Endodermal cell (in vitro differentiated cells): ENCODE data around the gene CD300H. TPM values are rescaled to one million over a fixed set of nuclear protein-coding genes. Genes with fewer than 3 reads are reported as not detected.

Source experiments
- DNase-seq: peaks from one replicate; pipeline ENCODE4 v3.0.0-alpha.2; 2017
- H3K27ac ChIP-seq: 2 replicates; pipeline ENCODE4 v1.5.1; 2013; ENCODE audit warnings: mild to moderate bottlenecking, low read depth, low read length, moderate library complexity
- H3K27me3 ChIP-seq: 2 replicates; pipeline ENCODE4 v1.6.1; 2013; ENCODE audit warnings: mild to moderate bottlenecking, low read length, moderate library complexity; ENCODE audit not compliant: insufficient read depth, control insufficient read depth, poor library complexity, severe bottlenecking
- H3K36me3 ChIP-seq: 2 replicates; pipeline ENCODE4 v1.7.0; 2013; ENCODE audit warnings: mild to moderate bottlenecking, low read length, moderate library complexity; ENCODE audit not compliant: control insufficient read depth, insufficient read depth
- H3K4me1 ChIP-seq: one replicate; pipeline ENCODE4 v1.7.0; 2013; ENCODE audit warnings: low read length; ENCODE audit not compliant: control insufficient read depth, insufficient read depth
- H3K4me3 ChIP-seq: 2 replicates; pipeline ENCODE4 v1.5.1; 2013; ENCODE audit warnings: mild to moderate bottlenecking, low read length, moderate library complexity
- H3K9ac ChIP-seq: 2 replicates; pipeline ENCODE4 v1.6.1; 2013; ENCODE audit warnings: mild to moderate bottlenecking, low read length, moderate library complexity; ENCODE audit not compliant: poor library complexity, severe bottlenecking; ENCODE audit errors: extremely low read depth
- H3K9me3 ChIP-seq: 2 replicates; pipeline ENCODE4 v1.6.1; 2013; ENCODE audit warnings: mild to moderate bottlenecking, low read length, moderate library complexity; ENCODE audit not compliant: control insufficient read depth
- H3K27ac Mint-ChIP-seq: 2 replicates; pipeline ENCODE4 v1.8.0; 2020; ENCODE audit warnings: mixed read lengths
- H3K27me3 Mint-ChIP-seq: 2 replicates; pipeline ENCODE4 v1.8.0; 2021; ENCODE audit warnings: mild to moderate bottlenecking, mixed read lengths; ENCODE audit not compliant: insufficient read depth
- H3K36me3 Mint-ChIP-seq: 2 replicates; pipeline ENCODE4 v1.8.0; 2020; ENCODE audit warnings: low read depth, mixed read lengths
- H3K4me1 Mint-ChIP-seq: 2 replicates; pipeline ENCODE4 v1.8.0; 2020; ENCODE audit warnings: mixed read lengths
- H3K4me3 Mint-ChIP-seq: 2 replicates; pipeline ENCODE4 v1.8.0; 2020; ENCODE audit warnings: mild to moderate bottlenecking, moderate library complexity, mixed read lengths
- H3K9me3 Mint-ChIP-seq: 2 replicates; pipeline ENCODE4 v1.8.0; 2020; ENCODE audit warnings: mild to moderate bottlenecking, mixed read lengths
- WGBS, 2 experiments: methylation state at CpG; one replicate each; pipeline versions ENCODE4 v1.1.5 to v1.1.7; 2013; ENCODE audit warnings: missing lambda C conversion rate in 2 of 2, mixed read lengths in 1 of 2; ENCODE audit not compliant: insufficient coverage in 1 of 2, insufficient read length in 1 of 2; 5-methylcytosine and 5-hydroxymethylcytosine counted together
- total RNA-seq, 2 donors: library from RNA; stranded (reverse); fragmentation: NEBNext Ultra II Directional in 1 of 2; extraction: Animal tissue kit (Norgen Biotek cat#: 25700) in 1 of 2; gene quantifications; 2 replicates in 1 of 2; 3 replicates in 1 of 2; pipeline ENCODE4 v1.2.1, GENCODE V29; 2021
- TF ChIP-seq, protein P1 (sequence below): fragments of 200-600 bp; sonication (generic); conservative IDR thresholded peaks from 2 replicates; pipeline ENCODE4 v1.5.0; 2021; ENCODE audit warnings: antibody characterized with exemption, mild to moderate bottlenecking

The CD300H gene
- total RNA-seq, 2 donors from 2014 or later, result not detected

DNA sequence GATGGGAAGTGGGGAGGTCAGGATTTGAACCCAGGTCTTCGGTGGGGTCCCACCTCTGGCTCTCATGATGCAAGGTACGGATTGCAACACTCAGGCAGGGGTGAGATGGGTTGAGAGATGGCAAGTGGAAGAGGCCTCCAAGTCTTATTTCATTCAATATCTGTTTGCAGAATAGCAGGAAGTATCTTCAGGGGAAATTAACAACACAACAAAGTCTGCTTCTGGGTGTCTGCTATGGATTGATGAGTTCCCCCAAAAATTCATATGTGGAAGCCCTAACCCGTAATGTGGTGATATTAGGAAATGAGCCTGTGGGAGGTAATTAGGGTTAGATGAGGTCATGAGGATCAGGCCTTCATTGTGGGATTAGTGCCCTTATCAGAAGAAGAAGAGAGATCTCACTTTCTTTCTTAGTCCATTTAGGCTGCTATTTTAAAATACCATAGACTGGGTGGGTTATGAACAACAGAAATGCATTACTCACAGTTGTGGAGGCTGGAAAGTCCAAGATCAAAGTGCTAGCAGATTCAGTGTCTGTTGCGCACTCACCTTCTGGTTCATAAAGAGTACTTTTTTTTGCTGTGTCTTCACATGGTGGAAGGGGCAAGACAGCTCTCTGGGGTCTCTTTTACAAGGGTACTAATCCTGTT is 4.4 kb upstream of the CD300H start:
- 84 to 87% methylated on average over 3 to 4 of the region's 4 CpGs for WGBS, 2 experiments
- DNase-seq, result no peak
- H3K9me3 Mint-ChIP-seq, result no peaks in the 10 kb centered on the region
- Histone ChIP-seq H3K9me3 (no peaks in the 10 kb centered on the region), H3K27me3 (peaks cover 74% of the 10 kb centered on the region), H3K27ac (no peak overlapping the region), H3K4me1 (peaks cover 4% of the 10 kb centered on the region), H3K9ac (no peak overlapping the region), H3K4me3 (no peak overlapping the region), H3K36me3 (no peaks in the 10 kb centered on the region)
- H3K4me1 Mint-ChIP-seq, result peaks cover 7% of the 10 kb centered on the region
- no peak overlapping the region for H3K27ac Mint-ChIP-seq
- no peaks in the 10 kb centered on the region for H3K36me3 Mint-ChIP-seq
- no peak overlapping the region for H3K4me3 Mint-ChIP-seq
- TF ChIP-seq, protein P1, sequence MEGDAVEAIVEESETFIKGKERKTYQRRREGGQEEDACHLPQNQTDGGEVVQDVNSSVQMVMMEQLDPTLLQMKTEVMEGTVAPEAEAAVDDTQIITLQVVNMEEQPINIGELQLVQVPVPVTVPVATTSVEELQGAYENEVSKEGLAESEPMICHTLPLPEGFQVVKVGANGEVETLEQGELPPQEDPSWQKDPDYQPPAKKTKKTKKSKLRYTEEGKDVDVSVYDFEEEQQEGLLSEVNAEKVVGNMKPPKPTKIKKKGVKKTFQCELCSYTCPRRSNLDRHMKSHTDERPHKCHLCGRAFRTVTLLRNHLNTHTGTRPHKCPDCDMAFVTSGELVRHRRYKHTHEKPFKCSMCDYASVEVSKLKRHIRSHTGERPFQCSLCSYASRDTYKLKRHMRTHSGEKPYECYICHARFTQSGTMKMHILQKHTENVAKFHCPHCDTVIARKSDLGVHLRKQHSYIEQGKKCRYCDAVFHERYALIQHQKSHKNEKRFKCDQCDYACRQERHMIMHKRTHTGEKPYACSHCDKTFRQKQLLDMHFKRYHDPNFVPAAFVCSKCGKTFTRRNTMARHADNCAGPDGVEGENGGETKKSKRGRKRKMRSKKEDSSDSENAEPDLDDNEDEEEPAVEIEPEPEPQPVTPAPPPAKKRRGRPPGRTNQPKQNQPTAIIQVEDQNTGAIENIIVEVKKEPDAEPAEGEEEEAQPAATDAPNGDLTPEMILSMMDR, result no peak
- peaks cover 57% of the 10 kb centered on the region for H3K27me3 Mint-ChIP-seq

GRCh38 chr17:74569020-74570003 is 2.0 kb upstream of the CD300H start:
- DNase-seq, result peak; percentile 72
- 85 to 87% methylated on average over 29 to 32 of the region's 32 CpGs for WGBS, 2 experiments
- no peak overlapping the region for H3K4me3 ChIP-seq
- peaks cover 4% of the 10 kb centered on the region for H3K4me1 ChIP-seq
- H3K9me3 Mint-ChIP-seq, result no peaks in the 10 kb centered on the region
- no peak overlapping the region for H3K27ac Mint-ChIP-seq
- TF ChIP-seq, protein P1, result no peak
- peaks cover 59% of the 10 kb centered on the region for H3K27me3 ChIP-seq
- H3K9me3 ChIP-seq, result no peaks in the 10 kb centered on the region
- no peaks in the 10 kb centered on the region for H3K36me3 ChIP-seq
- no peak overlapping the region for H3K9ac ChIP-seq
- H3K36me3 Mint-ChIP-seq, result no peaks in the 10 kb centered on the region
- no peak overlapping the region for H3K27ac ChIP-seq
- H3K27me3 Mint-ChIP-seq, result peaks cover 41% of the 10 kb centered on the region
- H3K4me3 Mint-ChIP-seq, result no peak overlapping the region
- peaks cover 9% of the 10 kb centered on the region for H3K4me1 Mint-ChIP-seq

DNA sequence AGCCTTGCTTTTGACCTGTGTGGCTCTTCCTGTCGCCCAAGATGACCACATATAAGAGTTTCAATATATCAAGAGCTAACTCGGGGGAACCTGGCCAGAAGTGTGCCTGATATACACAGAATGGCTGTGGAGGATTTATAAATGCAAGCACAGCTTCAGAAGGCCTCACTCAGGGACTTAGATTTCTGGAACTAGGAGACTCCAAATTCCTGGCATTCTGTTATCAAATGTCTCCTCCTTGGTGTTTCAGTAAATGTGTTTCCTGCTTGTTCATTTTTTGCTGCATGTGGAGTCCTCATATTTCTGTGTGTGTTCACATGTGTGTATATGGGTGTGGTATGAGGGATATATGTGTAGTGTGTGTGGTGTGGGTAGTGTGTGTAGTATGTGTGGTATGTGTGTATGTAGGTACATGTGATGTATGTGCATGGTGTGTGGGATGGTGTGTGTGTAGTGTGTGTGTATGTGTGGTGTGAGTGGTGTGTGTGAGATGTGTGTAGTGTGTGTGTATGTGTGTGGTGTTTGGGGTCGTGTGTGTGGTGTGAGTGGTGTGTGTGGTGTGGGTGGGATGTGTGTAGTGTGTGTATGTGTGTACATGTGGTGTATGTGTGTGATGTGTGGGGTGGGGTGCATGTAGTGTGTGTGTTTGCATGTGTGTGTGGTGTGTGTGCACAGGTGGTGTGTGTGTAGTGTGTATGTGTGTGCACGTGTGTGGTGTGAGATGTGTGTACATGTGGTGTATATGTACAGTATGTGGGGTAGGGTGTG is 981 bp upstream of the CD300H start:
- H3K27ac Mint-ChIP-seq, result no peak overlapping the region
- H3K9me3 Mint-ChIP-seq, result no peaks in the 10 kb centered on the region
- no peak overlapping the region for H3K9ac ChIP-seq
- peaks cover 9% of the 10 kb centered on the region for H3K4me1 Mint-ChIP-seq
- H3K27ac ChIP-seq, result no peak overlapping the region
- H3K27me3 ChIP-seq, result peaks cover 49% of the 10 kb centered on the region
- WGBS, 2 experiments, result 89 to 96% methylated on average over 3 to 4 of the region's 4 CpGs
- TF ChIP-seq, protein P1, result no peak
- H3K27me3 Mint-ChIP-seq, result peaks cover 36% of the 10 kb centered on the region
- H3K9me3 ChIP-seq, result no peaks in the 10 kb centered on the region
- H3K4me3 Mint-ChIP-seq, result no peak overlapping the region
- no peaks in the 10 kb centered on the region for H3K36me3 Mint-ChIP-seq
- H3K4me3 ChIP-seq, result no peak overlapping the region
- no peak for DNase-seq
- peaks cover 4% of the 10 kb centered on the region for H3K4me1 ChIP-seq
- no peaks in the 10 kb centered on the region for H3K36me3 ChIP-seq
